GM19455 (cell line): Measurements from ENCODE around the gene CLSTN2.

Experiments
- ATAC-seq: cut with Tn5 transposase; IDR thresholded peaks from one replicate; pipeline ENCODE4 v1.9.1; 2021; ENCODE audit not compliant: unreplicated experiment

The CLSTN2 gene

GRCh38 chr3:140051019-140051957, 116.3 kb downstream of the CLSTN2 start:
- ATAC-seq = no peak

DNA sequence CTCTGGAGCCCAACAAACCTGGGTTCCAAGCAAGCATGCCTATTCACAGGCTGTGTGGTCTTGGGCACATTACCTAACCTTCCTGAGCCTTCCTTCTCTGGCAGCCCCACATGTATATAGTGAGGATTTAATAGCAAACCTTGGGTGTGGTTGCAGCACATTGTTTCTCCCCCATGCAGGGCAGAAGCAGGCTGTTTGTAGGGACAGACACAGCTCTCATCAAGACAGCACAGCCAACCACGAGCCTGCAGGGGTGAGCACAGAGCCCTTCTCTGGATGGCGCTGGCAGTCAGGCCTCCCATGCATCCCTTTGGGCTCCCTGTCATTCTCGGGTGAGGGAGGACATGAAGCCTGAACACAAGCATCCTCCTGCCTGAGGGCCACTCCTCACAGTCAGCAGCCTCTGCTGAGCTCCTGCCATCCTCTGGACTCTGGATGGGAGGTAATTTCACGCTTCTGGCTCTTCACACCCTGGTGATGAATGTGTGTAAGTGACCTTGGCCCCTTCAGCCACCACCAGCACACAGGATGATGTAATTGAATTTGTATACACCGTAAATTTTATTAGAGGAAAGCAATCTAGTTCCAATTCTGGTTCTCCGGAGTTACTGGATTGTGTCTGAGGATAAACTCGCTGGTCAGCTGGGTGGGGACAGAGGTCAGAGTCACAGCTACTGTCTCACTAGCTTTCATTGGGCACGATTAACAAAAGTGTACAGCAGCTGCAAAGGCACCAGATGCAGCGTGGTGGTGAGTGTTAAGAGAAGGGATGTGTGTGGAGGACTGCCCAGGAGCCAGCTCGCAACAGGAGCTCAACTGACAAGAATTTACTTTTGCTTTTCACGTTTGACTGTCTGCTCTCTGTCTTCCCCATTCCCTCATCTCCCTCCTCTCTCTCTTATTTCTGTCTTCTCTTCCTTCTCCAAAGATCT, 118.1 kb downstream of the CLSTN2 start:
- no peak for ATAC-seq

- ATAC-seq = no peak
Measured at GRCh38 chr3:140053794-140054193, 118.8 kb downstream of the CLSTN2 start.

- ATAC-seq = no peak
Measured at GRCh38 chr3:140055092-140055791, 120.3 kb downstream of the CLSTN2 start.

DNA sequence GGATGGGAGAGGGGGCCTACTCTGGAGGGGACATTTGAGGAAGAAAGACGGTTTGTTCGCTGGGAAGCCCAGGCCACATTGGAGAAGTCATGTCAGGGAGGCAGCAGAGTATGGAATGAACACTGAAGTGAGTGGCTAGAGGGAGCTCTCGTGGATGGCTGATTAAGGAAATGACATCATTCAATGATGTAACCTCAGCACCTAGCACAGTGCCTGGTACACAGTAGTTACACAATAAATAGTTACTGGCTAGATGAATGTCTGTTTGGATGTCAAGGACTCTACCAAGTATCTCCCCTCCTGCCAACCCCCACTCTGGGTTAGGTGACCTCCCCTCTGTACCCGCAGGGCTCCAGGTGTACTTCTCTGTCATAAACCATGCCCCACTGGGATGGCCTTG, 121.1 kb downstream of the CLSTN2 start:
- ATAC-seq = no peak

- ATAC-seq = no peak
Measured at GRCh38 chr3:140061211-140061610, 126.2 kb downstream of the CLSTN2 start.

- ATAC-seq = no peak
Measured at GRCh38 chr3:140062461-140062860, 127.5 kb downstream of the CLSTN2 start.

DNA sequence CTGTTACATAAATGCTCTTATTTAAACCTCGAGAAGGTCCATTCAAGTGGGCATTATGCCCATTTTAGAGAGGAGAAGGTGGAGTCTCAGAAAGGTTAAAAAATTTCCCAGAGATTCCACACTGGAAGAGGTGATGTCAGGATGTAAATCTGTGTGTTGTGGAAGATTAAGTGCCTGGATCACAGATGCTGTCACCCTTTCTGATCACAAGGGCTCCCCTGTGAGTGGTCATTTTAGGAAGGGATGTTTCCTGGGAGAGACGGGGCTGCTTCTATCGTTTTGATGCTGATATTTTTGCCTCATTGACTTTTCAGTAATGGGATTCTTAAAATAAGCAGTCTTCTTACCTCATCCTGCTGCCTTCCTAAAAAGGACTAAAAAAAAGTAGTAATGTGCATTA, 132.5 kb downstream of the CLSTN2 start:
- no peak for ATAC-seq

- ATAC-seq = no peak
Measured at GRCh38 chr3:140068494-140069017, 133.6 kb downstream of the CLSTN2 start.

DNA sequence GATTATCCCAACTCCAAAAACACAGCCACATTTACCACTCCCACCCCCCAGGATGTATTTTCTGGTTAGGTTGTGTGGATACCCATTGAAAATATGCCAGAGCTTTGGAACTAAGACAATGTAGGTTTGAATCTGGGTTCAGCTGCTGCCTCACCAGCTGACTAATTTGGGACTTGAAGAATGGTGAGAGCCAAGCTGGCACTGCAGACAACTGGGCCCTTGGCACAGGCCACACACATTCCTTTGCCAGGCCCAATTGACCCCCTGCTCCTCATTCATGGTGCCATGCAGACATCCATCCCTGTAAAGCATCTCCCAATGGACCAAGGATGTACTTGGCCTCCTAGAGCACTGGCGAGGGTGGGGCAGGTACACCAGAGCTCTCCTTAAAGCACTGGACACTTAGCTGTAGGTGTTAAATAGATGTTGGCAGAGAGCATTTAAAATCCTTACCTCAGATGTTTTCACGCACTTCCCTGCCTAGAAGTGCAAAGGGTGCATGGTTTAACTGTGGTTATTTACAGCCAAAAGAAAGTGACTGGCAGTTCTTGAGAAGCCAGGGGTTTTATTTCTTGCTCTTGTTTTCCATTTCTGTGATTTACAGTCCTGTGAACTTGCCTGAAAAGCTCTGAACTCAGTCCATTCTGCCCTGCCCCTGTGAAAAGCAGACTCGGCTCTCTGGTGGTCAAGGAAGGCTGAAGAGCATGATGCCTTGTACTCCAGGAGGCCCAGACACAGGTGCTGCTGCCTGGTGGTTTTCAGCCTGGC, 138.5 kb downstream of the CLSTN2 start:
- no peak for ATAC-seq

GRCh38 chr3:140076552-140076951, 141.6 kb downstream of the CLSTN2 start:
- ATAC-seq = no peak

DNA sequence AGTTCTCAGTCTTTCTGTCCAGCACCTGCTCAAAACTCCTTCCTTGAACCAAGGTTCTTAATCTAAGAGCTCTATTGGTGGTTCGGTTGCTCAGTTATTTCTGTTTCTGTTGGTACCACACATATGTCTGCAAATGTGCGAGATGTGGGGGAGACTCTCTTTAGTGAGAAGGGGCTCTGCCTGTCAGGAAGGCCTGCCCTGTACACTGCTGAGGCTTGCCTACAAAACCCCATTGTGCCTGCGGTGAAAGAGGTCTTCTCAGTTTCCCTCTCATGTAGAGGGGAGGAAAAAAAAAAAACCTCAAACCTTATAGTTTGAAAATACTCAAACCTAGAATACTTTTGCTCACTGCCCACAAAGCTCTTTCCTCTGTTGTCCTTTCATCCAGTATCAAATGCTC, 142.4 kb downstream of the CLSTN2 start:
- ATAC-seq = no peak

DNA sequence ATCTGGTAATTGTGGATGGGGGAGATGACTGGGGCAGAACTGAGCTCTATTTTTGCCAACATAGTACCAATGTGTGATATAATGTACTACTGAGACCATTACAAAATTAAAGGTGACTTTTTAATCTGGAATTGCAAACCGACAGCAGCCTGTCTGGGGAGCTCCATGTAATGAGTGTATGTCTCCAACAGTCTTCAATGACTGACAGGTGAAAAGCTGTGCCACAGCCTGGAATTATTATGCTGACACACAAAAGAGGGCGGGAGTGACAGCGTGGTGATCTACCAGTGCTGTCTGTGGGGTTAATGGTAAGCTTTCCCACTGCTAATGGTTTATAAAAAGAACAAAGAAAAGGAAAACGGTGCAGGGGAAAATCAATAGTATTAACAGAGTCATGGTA, 143.4 kb downstream of the CLSTN2 start:
- no peak for ATAC-seq

DNA sequence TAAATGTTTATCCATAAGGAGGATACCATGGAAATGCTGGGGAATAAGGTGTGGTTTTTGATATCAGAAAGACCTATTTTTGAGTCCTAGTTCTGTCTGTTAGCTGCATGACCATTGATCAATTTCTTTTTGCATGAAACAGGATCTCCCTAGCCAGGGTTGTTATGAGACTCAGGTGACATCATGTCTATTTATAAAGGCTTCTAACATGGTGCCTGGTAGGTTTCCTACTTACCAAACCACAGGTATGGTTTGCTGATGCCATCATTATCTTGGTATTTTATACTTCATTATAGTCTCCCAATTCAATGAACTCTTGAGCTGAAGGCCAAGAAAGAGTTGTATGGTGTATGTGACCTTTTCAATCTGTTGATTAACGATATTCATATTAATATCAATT, 144.0 kb downstream of the CLSTN2 start:
- ATAC-seq = no peak

GRCh38 chr3:140081887-140082286, 146.9 kb downstream of the CLSTN2 start:
- ATAC-seq = no peak

- no peak for ATAC-seq
Measured at GRCh38 chr3:140085001-140085400, 150.0 kb downstream of the CLSTN2 start.

GRCh38 chr3:140086642-140087041, 151.7 kb downstream of the CLSTN2 start:
- ATAC-seq = no peak

- no peak for ATAC-seq
Measured at GRCh38 chr3:140088058-140088457, 153.1 kb downstream of the CLSTN2 start.

DNA sequence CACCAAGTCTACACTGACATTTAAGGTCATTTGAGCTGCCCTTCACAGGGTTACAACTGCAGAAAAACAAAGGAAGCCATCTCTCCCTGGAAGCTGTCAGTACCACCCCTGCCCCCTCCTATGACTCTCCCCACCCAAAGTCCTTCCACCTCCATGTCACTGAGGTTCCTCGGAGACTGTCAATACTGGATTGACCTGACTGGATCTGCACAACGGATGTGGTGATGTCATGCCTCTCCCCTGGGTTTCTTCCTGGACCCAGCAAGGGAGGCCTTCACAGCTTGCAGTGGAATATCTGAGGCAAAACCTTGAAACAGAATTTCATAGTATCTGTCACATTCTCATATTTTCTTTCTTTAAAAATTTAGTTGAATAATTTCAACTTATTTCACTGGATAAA, 153.5 kb downstream of the CLSTN2 start:
- ATAC-seq = no peak

GRCh38 chr3:140089403-140090072, 154.6 kb downstream of the CLSTN2 start:
- no peak for ATAC-seq
